Hepatocyte (in vitro differentiated cells): ENCODE results near the gene KPNA4.

Experiments
- CTCF ChIP-seq: fragments of 200-600 bp; sonication (generic); IDR thresholded peaks from 2 replicates; pipeline ENCODE4 v1.5.1; 2016; ENCODE audit warnings: antibody characterized with exemption, mild to moderate bottlenecking; ENCODE audit not compliant: poor library complexity
- EZH2 ChIP-seq: fragments of 200-600 bp; sonication (generic); IDR thresholded peaks from 2 replicates; pipeline ENCODE4 v1.6.1; 2016; ENCODE audit warnings: antibody characterized with exemption, mild to moderate bottlenecking, borderline replicate concordance
- EZH2phosphoT487 ChIP-seq: fragments of 200-600 bp; sonication (generic); IDR thresholded peaks from one replicate; pipeline ENCODE4 v1.6.1; 2018; ENCODE audit warnings: antibody characterized with exemption, mild to moderate bottlenecking, low read depth, moderate library complexity; ENCODE audit not compliant: unreplicated experiment, severe bottlenecking

GRCh38 chr3:160567774-160568173 lies 2.4 kb upstream of the KPNA4 start:
- TF ChIP-seq CTCF (no peak), EZH2 (no peak), EZH2phosphoT487 (no peak)
